GM12891 (cell line): Measurements from ENCODE around the gene DCBLD2.

Source experiments
- POLR2A ChIP-seq: IDR thresholded peaks from 2 replicates; pipeline ENCODE4 v1.6.1; 2011; ENCODE audit warnings: low read depth, low read length, control low read depth
- POLR2AphosphoS5 ChIP-seq: IDR thresholded peaks from 2 replicates; pipeline ENCODE4 v1.6.1; 2011; ENCODE audit warnings: low read depth, low read length, control low read depth
- POU2F2 ChIP-seq: IDR thresholded peaks from 2 replicates; pipeline ENCODE4 v1.6.1; 2011; ENCODE audit warnings: low read depth, mild to moderate bottlenecking, control low read depth, low read length, moderate library complexity
- SPI1 ChIP-seq: IDR thresholded peaks from 2 replicates; pipeline ENCODE4 v1.6.1; 2011; ENCODE audit warnings: low read depth, low read length, control low read depth

GRCh38 chr3:98766924-98767323, 134.6 kb downstream of the DCBLD2 start:
- TF ChIP-seq POLR2AphosphoS5 (no peak), POLR2A (no peak), SPI1 (no peak), POU2F2 (no peak)
